SKM-1 treated with dmso at 0.1 percent for 144 hours (cell line): ENCODE data around the gene YARS1.

Source experiments
- DNase-seq: peaks from one replicate; lab custom pipeline; 2025; ENCODE audit not compliant: unreplicated experiment; lab: John Stamatoyannopoulos, UW

YARS1 gene

DNA sequence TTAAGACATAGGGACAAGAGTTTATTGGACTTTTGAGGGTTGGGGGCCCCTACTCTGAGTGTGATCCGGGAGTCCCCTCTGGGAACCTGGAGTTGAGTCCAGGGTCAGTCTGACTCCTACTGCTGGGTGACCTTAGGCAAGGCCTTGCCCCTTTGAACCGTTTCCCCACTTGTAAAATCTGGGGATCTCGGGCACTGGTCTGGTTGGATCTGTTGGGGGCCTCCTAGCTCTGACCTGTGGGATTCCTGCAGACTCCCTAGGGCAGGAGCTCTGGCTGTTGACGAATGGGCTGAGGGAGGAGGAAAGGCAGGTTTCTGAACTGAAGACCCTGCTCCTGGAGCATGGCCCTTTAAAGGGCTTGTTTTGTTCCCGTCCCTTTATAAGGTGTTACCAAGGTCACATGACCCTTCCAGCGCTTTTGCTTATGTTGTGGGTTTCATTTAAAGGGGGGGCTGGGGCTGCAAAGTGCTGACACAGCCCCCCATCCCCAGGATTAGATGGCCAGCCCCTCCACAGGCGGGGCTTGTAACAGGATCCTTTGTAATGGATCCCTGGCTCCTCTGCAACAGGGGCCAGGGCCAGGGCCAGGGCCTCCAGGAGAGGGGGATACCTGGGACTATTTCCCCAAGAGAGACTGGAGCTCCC is 50.7 kb downstream of the YARS1 start:
- no peak for DNase-seq

DNA sequence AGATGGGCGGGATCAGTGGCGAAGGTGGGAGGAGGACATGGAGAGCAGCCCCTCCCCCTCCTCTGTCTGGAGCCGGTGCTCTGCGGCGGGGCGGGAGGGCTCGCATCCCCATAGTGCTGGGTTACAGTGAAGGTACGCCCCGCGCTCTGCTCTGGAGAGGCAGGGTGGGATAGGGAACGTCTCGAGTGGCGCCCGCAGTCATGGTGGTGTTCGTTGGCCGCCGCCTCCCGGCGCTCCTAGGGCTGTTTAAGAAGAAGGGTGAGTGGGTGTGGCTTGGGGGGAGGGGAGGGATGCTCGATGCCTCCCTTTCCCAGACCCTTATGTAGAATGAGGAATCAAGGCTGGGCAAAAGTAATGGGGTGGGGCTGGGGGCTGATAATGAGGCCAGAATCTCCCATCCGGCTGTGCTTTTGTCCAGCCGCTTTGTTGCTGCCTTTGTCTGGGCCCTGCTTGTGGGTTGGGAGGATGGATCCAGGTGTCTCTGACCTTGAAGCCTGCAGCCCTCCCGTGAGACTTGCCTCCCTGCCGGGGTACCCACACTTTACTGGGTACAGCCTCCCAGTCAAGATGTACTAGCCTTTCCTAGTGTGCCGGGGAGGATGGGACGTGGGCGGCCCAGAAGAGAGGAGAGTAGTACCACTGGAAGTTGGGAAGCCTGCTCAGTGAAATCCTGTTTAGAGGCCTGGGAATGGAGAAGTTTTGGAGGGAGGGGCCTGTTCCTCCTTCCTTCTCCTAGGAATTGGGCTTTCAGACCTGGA is 51.4 kb downstream of the YARS1 start:
- DNase-seq: no peak

DNA sequence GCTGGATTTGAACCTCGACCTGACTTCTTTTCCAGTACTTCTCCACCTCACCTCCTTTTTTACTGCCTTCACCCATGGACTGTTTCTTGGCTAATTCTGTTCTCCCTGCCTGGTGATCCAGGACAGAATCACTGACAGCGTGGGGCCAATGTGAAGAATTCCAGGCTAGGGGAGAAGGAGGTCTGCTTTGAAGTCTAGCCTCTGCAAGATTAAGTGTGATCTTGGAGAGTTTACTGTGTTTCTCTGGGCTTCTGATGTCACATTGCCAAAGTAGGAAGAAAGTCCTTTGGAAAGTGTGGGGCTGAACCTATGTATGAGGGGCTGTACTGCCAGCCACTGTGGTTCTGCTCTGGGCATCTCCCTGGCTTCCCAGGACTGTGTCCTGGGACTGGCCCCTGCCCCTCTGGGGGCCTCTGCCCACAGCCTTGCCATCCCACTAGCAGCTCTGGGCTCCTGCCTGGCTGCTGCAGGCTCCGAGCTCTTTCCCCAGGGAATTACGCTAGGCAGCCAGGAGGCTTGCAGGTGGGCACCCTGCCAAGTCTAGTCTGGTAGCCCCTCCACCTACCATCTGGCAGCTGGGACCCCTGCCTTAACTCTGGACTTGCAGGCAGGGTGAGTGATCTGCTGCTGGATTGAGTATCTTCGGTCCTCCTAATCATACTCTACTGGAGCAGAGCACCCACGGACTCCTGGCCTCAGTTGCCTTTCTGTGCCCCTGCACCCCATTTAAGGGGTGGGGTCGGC is 52.2 kb downstream of the YARS1 start:
- DNase-seq: no peak

DNA sequence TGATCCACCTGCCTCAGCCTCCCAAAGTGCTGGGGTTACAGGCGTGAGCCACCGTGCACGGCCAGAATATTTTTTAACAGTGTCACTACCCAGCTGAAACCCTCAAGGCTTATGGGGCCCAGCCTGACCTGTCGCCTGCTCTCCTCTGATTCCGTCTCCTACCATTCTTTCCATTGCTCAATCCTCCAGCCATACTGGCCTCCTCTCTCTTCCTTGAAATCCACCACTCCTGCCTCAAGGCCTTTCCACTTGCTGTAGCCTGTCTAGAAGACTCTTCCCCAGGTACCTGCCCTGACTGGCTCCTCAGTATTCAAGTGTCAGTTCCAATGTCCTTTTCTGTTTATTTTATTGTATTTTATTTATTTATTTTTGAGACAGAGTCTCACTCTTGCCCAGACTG is 53.9 kb downstream of the YARS1 start:
- DNase-seq: no peak

DNA sequence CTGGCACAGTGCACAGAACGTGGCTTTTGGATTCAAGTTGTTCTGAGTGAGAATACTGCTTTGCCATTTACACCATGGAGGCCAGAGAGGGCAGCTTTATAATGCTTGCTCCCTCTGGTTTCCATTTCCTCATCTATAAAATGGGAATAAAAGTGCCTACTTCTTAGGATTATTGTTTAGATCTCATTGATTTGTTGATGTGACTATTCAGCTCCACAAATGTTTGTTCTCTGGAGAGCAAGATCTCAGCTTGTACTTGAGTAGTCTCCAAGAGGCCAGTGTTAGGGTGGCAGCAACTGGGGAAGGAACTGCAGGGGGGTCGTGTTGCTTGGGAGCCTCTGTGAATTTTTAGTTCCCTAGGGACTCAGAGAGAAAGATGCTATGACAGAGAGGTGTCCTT is 55.2 kb downstream of the YARS1 start:
- no peak for DNase-seq

DNA sequence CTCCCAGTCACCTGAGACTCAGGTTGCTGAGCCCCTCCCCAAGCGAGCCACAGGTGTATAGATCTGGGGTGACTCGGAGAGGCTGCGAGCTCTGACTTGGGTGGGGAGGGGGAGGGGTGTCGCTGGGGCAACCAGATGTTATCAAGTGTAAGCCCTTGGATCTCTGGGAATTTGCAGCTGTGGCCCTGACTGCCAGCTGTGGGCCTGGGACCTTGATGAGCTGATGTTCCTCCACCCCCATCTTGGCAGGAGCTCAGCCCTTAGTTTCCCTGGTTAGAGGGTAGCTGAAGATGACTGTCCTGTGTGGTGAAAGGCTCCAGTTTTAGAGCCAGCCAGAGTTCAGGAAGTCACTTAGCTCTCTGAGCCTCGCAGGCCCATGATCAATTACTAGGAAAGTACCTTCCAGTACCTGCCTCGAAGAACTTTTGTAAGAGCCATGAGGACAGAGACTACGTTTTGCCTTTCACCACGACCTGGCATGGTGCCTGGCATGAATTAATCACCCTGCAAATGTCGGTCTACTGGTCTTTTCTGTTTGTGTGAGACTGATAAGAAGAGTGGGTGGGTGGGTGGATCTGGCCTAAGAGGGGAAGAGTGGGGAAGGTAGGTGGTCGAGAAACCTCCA is 55.8 kb downstream of the YARS1 start:
- DNase-seq: no peak

DNA sequence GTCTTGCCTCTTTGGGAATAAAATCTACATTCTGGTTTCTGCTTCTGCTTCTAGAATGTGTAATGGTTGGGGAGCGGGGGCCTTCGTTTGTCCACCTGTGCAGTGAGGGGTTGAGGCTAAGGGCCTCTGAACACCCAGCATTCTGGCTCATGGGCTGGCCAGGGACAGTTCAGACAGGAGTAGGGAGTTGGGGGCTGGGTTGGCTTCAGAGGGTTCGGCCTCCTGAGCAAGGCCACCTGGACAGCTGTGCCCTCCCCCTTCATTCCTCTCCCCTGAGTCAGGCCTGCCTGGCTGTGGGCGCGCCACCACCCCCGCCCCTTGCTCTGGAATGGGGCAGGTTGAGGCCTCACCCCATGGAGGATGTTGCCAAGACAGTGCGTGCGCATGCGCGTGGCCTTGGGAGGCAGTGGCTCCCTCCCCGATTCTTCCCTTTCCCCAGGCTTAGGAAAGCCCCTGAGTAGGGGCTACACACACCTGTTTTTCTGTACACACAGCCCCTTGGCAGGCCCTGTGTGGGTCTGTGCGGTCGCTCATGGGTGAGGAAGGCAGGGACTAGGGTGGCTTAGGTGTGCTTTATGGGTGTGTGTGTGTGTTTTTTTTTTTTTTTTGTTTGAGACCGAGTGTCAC is 57.0 kb downstream of the YARS1 start:
- no peak for DNase-seq

DNA sequence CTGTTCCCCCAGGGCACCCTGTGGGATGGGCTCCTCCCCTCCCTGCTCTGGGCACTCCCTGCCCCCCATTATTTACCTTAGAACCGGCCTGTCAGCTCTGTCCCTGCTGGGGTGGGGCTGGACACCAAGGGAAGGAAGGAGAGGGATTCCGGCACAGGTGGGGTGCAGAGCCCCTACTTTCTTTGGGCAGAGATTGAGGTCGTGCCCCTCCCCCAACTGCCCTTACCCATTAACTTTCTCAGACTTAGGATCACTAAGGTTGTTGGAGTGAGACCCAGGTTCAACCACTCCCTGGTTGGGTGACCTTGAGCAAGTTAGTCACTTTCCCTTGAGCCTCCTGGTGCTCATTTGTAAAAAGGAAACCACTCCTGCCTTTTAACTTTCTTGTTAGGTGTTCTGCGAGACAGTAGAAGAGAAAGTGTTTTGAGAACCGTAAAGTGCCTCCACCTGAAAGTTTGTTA is 57.6 kb downstream of the YARS1 start:
- no peak for DNase-seq

DNA sequence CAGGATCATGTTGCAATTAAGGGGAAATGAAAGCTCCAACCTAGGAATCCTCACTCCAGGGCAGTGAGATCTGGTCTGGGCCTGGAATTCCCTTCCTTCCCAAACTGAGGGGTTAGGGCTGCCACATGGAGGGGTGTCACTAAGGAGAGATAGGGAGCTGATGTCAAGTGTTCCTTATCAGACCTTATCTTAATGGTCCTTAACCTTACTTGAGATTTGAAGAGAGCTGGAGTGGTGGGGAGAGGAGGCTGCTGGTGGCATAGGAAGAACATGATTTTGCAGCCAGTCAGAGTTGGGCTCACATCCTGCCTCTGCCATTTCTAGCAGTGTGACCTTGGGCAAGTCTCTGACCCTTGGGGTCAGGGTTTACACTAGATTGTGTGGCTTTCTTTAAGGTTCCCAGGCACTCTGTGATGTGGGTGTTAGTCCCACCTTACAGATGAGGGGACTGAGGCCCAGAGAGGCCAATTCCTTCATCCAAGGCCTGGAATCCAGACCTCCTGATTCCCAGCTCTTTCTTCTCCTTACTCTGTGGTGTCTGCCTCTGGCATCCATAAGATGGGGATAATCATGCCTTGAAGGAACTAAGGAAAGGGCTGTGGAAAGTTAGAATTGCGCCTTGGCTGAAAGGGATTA is 58.2 kb downstream of the YARS1 start:
- no peak for DNase-seq

DNA sequence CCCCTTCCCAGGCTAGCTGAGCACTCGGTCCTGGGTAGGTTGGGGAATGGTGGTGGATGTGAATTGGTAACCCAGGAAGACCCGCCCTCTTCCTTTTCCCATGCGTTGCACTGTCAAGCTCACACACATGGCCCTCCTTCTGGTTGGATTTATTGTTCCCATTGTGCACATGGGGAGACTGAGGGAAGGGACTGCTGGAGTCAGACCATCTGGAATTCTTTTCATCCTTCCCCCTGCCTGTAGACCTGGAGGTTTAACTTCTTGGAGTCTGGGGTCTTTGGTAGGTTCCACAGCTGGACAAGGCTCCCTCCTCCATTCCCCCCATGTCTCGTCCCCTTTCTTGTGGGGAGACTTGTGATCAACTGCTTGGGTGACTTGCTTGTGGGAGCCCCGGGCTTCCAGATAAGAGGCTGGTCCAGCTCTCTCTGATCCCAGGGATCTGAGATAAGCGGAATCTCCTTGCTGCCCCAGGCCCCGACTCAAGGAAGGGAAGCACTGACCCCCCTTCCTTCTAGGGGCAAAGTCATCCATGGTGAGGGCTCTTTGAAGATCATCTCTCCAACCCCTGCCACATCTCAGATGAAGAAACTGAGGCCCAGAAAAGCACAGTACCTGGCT is 58.9 kb downstream of the YARS1 start:
- DNase-seq: no peak

DNA sequence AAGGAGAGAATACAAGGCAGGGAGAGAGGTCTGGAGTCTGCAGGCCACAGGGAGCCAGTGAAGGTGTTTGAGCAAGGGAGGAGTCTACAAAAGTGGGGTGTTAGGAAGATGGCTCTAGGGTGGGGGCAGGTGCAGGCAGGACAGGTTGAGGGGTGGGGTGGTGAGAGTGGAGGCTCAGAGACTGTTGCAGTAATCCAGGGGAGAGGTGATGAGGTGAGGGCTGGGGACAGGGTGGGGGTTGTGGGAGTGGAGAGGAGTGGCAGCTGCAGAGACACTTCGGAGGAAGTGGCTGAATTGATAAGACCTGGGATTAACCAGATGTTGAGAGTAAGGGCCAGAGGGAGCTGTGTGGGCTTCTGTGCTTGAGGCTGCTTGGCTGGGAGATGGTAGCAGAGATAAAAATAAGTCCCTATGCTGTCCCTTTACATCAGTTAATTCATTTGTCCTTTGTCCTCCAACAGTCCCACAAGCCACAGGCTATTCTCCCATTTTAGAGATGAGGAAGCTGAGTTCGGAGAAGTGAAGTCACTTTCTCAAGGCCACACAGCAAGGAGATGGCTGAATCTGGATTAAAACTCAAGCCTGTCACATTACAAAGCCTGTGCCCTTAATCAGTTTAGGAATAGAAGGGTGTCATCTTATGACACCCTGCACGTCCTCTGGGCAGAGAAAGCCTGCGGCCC is 59.8 kb downstream of the YARS1 start:
- DNase-seq: no peak

DNA sequence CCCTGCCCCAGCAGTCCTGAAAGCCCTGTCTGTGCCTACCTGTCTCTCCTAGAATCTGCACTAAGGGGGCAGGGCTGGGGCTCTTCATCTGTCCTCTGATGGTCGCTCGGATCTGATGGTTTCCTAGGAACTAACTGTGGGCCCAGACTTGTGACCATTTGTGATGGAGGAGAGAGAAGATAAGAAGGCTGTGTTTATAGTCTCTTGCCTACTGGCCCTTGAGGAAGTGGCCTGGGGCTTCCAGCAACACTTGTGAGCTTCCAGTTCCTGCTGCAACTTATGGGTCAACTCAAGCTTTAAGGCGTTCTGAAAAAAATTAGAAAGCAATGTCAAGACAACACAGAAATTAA is 61.4 kb downstream of the YARS1 start:
- DNase-seq: no peak

DNA sequence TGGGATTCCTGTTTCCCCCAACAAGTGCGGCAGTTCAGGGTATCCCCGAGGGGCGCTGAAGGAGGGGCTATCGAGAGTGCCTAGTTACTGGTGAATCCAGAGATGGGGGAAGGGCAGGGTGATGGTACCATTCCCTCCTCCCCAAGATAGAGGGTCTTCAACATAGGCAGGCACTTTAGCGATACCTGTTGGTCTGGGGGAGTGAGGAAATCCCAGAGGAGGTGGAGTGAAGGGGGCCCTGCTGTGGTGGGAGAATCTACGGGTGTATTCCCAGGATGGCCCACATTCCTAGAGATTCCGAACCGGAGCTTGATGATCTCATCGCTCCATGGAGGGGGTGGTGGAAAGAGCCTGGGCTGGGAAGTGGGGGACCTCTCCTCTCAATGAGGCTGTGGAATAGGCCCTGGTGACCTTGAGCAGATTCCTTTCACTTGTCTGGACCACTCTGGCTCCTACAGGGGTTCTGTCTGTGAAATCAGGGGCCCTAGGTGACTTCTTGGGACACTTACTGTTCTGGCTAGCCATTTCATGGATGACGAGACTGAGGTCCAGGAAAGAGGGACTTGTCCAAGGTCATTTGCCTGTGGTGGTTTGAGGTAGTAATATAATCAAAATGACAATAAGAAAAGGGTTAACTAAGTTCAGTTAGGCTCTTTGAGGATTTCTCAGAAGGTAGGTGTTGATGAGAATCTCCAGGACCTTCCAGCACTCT is 61.9 kb downstream of the YARS1 start:
- no peak for DNase-seq

DNA sequence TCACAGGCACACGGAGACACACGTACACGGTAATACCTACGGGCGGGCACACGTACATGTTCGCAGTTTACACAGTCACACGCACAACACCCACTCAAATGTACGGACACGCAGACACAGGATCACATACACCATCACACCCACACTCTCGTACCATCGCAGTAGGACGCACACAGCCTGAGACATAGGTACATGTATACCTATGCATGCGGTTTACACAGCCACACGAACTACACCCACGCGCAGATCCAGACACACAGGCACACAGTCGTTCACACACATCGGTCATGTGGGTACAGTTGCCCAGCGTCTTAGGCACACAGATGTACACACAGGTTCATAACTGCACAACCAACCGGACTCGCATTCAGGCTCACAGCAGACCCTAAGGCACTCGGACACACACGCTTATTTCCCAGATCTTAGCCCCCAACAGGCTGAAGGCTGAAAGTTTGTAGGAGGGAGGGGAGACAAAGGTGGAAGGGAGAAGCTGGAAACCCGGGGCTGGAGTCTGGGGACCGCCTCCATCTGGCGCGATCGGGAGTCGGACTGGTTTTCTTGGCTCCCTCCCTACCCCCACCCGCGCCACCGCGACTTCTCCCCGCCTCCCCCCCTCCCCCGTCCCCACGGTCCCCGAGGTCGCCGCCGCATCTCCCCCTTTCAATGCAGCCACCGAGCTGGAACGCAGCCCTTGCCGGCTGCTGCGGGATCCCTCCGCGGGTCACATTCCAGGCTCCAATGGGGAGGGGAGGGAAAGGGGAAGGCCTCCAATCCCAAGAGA is 62.7 kb downstream of the YARS1 start:
- DNase-seq: no peak

DNA sequence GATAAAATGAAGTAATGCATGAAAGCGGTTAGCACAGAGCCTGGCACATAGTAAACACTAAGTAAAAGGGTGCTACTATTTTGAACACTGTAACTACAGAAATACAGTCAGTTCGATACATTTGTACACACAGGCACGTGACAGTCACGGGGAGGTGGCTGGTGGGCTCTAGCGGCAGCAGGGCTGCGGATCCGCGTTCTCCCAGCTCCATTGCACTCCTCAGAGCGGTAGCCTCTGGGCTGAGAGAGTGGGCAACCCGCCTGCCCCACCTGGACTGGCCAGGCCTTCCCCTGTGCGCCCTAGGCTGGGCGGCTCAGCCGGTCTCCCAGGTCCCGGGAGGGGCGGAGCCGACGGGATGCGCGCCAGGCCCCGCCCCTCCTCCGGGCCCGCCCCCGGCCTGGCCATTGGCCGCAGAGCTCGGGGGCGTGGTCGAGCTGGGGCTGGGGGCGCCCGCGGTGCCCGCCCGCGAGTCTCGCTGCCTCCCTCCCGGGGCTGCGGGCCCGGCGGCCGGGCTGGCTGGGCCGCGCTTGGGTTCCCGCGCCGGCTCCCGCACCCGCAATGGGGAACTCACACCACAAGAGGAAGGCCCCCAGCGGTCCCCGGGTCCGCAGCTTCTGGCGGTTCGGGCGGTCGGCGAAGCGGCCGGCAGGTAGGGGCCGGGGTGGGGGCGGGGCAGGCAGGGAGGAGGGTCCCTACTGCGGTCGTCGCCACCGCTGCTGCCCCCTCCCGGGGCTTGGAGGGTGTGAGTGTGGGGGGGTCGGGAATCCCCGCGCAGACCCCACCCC is 63.4 kb downstream of the YARS1 start:
- peak; percentile 34 for DNase-seq

DNA sequence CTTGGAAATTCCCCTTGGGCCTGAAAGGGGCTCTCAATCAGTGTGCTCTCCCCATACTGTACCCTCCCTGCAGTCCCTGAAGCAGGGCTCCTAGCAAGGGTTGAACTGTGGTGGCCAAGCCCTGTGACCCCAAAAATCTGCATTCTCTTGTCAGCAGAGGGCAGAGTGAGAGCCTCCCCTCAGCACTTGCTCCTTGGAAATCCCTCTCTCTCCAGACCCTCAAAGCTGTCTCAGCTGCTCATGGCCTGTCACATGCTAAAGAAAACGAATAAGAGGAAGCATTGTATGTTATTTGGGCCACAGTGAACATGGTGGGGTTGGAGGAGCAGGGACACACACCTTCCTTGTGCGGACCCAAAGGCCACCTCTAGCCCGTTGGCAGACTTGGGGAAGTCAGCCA is 67.4 kb downstream of the YARS1 start:
- no peak for DNase-seq

DNA sequence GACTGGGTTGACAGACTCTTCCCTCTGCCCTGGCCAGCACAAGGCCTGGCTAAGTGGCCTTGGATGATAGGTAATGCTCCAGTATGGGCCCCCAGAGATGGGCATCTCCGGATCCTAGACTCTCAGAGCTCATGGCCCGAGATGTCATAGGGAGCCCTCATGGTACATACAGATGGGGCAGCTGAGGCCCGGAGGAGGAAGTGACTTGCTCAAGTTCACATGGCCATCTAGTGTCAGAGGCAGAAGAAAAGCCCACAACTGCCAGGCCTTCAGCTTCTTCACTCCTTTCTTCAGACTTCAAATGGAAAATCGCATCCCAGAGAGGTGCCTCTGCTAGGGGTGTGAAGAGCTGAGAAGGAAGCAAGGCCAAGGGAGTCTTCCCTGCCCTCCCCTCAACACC is 67.8 kb downstream of the YARS1 start:
- peak; percentile 27 for DNase-seq

DNA sequence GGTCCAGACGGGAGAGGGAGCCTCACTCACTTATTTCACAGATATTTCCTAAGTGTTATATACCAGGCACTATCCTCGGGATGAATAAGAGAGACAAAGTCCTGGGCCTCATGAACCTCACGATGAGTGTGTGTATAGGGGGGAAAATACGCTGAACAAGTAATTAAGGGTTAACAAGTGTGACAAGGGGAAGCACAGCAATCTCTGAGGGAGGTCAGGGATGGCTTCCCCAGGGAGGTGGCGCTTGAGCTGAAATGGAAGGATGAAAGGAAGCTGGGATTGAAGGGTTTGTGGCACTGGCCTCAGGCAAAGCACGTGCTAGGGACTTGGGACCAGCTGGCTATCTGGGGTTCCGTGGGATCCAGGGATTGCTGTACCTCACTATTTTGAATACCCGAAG is 68.2 kb downstream of the YARS1 start:
- no peak for DNase-seq
